HG03520 (cell line): Measurements from ENCODE around the gene BAIAP2.

ENCODE experiments used
- ATAC-seq: cut with Tn5 transposase; IDR thresholded peaks from one replicate; pipeline ENCODE4 v1.9.1; 2021; ENCODE audit warnings: mild to moderate bottlenecking, moderate library complexity; ENCODE audit not compliant: unreplicated experiment

BAIAP2 gene

DNA sequence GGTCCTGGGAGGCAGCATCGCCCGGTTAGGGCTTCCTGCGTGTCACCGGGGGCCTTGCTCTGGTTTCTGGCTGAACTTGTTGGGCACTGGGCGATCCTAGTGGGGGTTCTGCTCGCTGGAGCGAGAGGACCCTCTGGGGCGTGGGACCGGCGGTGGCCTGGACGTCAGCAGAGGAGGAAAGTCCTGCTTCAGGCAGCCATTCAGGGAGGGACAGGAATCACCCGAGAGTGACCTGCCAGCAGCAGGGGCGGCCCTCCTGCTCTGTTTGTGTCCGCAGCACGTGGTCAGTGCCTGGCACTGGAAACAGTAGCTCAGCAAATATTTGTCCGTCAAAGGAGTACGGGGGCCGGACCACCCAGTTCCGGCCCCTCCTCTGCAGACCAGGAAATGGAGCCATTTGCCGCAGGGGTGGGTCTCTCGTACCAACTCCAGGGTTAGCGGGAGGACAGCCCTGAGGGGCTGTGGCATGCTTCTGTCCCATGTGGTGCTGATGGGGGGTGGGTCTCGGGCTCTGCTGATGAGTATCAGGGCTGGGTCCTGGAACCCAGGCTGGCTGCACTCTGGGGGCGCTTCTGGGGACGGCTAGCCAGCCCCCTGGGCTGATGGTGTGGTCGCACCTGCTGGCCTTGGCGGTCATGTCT is 48.3 kb downstream of the BAIAP2 start:
- ATAC-seq, result no peak

DNA sequence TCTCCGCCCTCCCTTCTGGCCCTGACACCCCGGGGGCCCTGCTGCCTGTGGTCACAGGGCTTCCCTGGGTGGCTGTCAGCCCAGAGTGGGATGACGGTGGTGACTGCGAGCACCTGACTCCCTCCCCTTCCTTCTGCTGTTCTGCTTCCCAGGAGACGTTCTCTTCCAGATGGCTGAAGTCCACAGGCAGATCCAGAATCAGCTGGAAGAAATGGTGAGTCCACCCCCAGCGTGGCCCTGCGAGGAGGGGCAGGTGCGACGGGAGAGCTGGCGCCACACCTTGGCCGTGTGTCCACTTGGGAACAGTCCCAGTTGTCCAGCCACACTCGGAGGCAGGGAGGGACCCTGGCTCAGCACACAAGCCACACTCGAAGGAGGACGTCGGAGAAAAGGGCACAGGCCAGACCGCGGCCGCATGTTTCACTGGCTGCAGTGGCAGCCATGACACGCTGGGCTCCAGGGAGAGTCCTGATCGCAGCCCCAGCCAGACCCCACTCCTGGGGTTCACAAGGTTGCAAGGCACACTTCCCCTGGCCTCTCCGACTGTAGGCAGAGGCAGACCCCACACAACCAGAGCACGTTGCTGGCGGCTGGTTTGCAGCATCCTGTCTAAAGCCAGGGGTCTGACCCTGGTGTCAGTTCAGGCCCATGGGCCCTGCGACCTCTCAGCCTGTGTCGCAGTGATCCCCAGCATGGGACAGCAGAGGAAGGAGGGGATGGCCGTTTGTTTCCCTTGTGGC is 49.9 kb downstream of the BAIAP2 start:
- no peak for ATAC-seq

DNA sequence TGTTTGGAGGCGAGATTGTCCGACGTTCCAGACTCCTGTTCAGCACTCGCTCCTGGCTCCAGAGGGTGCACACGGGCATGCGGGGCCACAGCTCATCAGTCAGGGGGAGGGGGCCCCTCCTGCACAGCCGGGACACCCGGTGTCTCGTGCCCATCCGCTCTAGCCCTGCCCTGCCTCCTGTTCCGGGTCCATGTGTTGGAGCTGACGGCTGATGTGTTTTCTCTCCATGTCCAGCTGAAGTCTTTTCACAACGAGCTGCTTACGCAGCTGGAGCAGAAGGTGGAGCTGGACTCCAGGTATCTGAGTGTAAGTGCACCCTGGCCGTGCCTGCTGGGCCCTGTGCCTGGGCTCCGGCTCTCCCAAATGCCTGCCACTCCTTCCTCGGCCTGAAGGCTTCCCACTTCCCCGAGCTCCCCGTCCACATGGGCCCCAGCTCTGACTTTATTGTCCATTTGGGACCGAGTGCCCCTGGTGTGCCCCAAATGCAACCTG is 50.5 kb downstream of the BAIAP2 start:
- ATAC-seq, result no peak

DNA sequence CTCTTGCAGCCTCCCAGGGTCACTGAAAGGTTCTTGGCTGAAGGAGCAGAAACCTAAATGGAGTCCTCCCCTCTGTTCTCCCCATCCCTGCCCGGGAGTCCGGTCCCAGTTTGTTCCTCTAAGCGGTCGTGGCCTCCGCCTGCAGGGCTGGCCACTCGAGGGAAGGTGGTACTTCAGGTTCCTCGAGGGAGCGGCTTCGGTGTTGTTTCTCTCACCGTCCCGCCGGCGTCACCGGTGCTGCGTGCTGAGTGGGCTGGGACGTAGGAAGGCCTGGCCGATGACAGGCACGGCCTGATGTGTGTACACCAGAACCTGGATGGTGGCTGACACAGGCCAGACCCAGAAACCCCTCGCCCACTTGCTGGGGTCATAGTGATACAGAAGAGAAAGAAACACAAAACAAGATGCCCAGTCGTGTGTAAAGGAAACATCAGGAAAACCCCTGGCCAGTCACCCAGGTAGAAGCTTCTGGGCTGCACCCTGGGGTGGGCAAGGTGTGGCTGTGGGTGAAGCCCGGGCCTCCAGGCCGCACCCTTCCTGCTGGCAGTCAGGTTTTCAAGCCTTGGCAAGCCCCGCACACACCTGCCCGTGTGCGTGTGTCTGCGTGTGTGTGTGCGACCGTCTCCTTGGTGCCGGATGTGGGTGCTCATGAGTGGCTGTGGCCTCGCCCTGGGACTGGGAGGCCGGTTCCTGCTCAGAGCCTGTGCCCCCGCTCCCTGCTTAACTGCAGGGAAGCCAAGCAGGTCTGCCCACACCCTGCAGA is 52.0 kb downstream of the BAIAP2 start:
- ATAC-seq, result no peak

DNA sequence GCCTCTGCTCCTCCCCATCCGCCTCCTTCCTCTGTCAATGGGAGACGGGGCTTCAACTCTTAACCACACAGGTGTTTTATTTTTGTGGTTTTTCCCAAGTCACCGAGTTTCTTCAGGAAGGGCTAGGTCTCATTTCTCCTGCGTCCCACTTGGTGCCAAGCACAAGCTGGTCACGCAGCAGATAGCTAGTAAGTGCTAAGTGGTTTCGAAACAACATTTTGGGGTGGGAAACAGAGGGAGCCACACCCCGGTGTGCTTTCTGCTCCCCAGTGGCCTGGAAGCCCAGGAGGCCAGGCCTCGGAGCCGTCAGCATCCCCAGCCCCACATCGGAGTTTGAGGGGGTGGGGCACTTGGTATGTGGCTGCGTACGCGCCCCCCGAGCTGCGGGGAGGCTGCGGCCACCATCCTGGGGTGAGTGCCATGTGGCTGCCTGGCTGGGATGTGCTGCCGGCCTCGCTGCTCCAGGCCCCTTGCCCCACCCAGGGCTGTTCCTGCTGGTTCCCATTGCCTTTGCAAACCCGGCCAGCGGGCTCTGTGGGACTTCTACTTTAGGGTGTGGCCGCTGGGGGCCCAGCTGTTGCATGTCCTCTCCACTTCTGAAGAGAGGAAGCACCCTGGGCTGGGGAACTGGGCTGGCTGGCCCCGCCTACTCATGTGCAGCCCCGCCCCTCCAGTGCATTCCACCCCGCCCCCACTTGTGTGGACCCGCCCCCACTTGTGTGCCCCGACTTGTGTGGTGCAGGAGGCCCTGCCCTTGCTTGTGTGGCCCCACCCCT is 55.6 kb downstream of the BAIAP2 start:
- no peak for ATAC-seq

DNA sequence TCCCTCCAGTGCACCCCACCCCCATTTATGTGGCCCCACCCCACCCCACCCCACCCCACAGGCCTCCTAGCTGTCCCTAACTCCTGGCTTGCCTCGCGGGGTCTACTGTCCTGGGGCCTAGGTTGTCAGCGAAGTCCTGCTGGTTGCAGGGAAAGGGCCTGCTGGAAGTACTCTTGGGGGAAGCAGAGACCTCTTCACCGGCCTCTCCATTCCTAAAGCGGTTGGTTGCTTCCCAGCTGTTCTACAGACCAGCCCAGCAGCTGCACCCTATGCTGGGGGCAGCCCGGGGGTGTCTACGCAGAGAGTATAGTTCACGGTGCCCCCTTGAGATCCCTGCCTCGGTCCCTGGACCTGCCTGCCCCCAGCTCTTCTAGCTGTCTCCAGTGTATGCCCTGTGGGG is 56.2 kb downstream of the BAIAP2 start:
- ATAC-seq, result no peak

DNA sequence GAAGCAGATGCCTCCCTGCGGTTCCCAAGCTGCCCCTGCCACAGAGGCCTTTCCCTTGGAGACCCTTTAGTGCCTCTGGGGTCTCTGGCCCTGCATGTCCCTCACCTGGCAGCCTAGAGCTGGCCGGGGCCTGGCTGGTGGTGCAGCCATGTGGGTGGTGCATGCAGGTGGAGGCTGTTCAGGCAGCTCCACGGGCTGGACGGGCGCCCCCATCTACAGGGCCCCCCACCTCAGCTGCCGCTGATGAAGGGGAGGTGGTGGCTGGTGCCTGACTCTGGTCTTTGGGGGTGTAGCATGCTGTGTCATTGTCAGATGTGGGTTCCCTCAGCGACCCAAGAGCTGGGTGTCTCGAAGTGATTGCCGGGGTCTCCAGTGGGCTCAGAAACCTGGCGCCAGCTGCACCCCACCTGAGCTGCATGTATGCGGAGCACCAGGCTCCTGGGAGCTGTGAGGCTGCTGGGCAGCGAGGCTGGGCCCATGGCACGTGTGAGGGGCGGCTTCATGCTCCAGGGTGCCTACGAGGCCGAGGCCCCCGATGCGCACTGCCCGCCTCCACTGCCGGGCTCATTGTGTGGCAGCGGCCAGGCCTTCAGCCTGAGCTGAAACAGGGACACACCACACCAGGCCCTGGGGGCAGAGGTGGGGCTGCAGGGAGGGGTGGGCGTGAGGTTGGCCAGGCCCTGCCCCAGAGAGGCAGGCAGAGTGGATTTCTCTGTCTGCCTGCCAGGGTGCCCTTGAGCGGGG is 57.0 kb downstream of the BAIAP2 start:
- ATAC-seq, result no peak

DNA sequence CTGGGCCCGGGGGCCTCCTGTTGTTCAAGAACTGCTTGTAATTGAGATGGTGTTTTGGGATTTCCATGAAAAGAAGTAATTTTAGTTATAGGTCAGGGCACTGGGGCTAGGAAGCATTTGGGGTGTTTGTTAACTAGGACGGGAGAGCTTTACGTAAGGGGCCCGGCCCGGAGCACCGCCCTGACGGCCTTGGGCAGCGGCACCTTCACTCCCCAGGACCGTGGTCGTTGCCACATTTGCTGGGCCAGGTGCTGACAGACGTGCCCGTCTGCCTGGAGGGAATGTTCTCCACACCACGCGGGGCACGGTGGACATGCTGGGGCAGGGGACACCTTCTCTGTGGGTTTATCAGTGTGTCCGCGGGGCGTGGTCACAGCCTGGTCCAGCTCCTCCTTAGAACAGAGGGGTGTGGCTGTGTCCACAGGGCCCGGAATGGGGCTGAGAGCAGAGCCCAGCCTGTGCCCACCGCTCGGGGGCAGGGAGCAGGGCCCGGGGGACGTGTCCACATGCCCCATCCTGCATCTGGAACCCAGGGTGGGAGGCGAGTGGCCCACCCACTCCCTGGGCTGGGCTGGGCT is 57.7 kb downstream of the BAIAP2 start:
- ATAC-seq, result no peak

DNA sequence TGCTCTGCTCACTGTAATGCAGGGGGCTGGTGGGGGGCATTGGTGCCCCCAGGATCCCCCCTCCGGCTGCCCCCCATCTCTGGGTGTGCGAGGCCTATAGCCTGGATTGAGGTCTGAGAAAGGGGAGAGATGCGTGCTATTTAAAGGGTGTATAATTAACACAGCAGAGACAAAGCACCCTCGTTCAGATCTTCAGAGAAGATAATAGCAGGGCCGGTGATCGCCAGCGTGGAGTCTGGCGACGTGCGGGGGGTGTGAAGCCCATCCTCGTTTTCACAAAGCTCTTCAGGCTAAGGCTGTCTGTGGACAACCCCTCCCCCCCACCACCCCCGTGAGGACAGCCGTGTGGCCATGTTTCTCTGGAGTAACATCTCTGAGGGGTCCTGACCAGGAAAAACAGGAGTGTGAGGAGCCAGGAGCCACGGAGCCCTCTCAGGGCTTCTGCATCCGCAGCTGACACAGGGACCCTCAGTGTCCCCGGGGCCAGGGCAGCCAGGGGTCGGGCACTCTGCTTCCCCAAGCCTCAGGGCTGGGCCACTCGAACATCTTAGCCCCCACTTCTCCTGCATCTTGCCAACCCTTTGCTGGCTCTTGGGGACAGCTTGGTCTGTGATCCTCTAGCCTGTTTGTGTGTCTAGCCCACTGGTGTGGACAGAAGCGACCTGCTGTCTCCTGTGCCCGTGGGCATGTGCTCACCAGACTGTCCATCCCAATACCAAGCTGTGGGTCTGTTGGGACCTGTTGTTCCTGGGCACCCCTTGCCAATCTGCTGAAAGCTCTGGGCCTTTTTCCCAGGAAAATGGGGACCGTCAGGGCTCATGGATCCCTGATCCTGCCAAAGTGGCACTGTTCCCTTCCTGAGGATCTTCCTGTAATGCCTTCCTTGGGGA is 58.9 kb downstream of the BAIAP2 start:
- no peak for ATAC-seq

DNA sequence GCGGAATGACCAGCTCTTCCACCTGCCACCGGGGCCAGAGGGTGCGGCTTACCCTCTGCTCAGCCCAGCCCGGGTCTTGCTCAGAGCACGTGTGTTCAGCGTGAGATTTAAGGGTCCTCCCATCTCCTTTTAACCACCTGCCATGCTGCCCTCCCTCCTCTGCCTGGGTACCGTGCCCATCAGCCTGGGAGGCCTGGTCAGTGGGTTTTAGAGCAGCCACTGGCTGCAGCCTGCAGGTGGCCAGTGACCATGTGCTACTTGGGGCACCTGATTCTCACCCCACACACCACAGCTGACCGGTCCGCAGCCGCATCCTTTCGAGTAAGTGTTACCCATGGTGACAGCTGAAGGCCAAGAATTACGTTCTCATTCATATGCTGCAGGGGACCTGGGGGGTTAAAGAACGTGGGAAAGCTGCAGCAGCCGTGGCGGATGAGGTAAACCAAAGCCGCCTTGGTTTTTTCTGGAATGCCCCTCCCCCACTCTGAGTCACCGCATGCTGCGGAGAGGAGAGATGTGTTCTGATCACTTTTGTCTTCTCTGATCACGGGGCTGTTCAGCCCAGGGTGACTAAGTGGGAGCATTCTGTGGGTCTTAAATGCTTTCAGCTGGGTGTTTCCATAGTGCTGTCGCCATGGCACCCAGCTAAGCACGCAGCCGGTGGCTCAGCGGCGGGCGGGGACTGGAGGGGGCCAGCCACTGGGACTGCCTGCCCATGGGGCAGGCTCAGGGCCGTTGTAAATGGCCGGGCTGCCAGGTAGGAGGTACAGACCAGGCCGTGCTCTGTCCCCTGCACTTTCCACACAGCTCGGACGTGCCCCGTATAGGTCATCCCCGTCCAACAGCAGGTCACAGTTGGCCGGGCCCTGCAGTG is 59.8 kb downstream of the BAIAP2 start:
- no peak for ATAC-seq

DNA sequence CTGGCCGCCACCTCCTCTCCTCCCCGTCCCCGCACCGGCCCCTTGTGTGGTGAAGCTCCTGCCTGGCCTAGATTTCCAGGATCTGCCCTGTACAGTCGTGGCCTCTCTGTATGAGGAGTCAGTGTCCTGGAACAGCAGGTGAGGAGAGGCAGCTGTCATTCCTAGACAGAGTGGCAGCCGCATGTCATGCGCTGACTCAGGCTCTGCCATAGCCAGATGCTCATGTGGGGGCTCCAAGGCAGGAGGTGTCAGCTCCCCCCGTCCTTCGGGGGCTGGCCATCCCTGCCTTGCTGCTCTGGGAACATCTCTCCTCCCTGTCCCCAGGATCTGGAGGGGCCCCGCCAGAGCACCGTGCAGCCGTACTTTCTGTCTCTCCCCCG is 60.4 kb downstream of the BAIAP2 start:
- ATAC-seq, result no peak

DNA sequence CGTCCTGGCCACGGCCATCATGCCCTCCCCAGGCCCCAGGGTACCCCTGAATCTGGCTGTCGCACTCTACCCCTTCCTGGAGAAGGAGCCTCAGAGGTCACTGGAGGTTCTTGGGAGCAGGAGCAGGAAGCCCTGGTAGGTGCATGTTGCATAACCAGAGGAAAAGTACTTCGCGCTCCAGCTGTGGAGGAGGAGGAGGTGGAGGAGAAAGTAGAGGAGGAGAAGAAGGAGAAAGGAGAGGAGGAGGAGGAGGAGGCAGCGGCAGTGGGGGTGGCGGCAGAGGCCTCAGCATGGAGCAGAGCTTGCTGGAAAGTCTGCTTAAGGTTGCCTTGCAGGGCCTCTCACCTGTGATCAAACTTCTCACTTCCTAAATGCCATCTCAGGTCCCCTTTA is 61.8 kb downstream of the BAIAP2 start:
- no peak for ATAC-seq

DNA sequence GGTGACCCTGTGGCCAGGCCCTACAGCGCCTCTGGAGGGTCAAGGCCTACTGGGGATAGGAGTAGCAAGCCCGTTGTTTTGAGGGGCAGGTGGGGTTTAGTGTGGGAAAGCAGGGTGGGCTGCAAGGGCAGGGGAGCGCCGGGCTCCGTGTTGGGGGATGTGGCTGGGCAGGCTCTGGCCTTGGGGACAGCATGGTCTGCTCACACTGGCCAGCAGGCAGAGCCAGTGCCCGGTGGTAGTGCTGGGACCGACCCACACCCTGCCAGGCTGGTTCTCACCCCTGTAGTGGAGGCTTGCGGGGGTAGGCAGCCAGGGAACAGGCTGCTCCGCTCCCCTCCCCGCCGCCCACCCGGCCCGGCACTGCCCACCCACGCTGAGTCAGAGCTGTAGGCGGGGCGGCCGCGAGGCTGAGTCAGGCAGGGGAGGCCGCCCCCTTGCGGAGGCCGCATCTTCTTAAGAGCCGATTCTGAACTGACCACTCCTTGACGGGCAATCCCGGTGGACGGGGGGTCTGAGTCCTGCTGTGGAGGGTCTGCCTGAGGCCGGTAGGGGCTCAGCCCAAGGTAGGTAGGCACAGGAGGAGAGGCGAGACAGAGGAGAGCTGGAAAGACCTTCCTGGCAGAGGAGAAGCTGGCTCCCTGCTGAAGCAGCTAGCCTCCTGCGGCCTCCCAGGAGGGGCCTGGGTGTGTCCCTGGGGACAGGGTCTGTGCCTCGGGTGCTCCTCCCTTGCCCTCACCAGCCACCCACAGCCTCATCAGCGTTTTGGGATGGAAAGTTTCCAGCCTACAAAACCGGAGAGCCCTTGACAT is 62.4 kb downstream of the BAIAP2 start:
- no peak for ATAC-seq

DNA sequence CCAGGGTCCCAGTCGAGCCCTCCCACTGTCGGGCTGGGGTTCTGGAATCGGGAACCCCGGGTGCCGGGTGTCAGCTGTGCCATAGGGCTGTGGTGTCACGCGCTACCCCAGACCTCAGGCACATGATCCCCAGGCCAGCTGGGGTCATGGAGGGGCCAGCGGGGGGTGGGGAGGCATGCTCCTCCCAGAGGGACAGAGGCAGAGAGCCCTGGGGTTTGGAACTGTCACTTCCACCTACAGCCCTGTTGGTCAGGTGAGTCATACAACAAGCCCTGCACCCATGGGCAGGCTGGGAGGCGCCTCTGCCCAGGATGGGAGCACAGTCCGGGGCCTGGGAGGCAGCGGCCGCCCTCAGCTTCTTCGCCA is 63.0 kb downstream of the BAIAP2 start:
- no peak for ATAC-seq

DNA sequence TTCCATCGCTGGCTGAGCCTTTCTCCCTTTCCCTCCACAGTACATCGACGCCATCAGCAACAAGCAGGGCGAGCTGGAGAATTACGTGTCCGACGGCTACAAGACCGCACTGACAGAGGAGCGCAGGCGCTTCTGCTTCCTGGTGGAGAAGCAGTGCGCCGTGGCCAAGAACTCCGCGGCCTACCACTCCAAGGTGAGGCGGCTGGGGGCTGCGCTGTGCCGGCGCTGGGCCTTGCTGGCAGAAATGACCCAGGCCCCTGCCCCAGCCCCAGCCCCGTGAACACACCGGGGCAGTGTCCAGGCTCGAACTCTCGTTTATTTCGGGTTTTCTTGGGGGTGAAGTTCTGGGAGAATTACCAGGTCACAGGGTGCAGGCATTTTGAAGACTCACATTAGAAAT is 64.9 kb downstream of the BAIAP2 start:
- no peak for ATAC-seq

DNA sequence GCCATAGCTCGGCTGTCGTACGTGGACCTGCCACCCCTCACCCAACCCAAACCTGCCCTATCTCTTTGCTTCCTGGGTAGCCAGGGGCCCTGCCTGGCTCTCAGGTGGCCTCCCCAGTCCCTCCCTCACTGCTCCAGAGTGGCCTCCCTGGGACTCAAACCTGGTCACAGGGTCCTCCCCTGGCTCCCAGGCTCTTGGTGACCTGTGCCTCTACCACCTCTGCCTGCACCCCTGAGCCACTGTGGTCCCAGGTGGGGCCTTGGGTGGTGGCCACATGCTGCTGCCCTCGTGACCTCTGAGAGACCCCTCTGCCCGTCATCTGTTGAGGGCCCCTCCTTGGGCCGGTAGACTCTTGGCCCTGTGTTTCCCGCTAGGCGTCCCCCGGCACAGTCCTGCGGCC is 65.7 kb downstream of the BAIAP2 start:
- no peak for ATAC-seq

DNA sequence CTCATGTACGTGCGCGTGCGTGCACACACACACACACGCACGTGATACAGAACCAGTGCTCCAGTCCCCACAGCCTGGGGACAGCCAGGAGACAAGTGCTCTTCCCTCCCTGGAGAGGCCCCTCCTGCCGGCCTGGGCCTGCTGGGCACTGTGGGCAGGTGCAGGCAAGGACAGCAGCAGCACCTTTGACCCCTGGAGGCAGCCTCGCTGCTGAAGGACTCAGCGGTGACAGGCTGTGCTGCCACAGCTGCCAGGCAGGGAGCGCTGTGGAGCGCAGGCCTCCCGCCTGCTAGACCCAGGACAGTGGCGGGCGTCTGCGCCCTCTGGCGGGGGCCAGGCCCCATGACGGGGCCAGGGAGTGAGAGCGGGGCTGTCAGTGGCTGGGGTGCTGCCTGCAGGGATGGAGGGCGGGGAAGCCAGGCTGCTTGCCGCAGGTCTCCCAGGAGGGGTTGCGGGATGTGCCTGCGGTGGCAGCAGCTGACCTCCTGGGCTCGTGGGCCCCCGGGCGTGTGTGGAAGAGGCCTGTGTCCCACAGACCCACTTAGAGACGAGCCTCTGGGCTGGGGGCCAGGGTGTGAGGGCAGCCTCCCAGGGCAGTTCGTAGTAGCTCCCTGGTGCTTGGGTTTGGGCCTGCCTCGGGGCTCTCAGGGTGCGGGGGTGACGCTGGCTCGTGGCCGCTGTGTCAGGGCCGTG is 66.8 kb downstream of the BAIAP2 start:
- ATAC-seq, result no peak
